ENCODE results near the gene BLM.

DNA sequence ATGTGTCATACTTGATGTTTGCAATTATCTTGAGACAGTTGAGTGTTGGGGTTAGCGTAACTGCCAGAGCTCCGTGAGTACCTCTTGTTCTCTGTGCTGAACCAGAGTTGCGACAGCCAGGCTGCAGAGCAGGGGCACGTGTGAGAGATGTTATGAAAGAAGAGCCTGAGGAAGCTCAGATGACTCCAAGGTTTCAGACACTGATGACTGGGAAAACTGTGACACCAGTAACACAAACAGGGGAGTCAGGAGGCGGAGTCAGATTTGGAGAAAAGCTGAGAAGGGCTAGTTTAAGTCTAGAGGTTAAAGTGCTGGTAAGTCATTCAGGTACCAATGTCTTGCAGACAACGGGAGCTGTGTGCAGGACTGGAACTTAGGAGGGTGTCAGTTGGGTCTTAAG is 45.0 kb downstream of the BLM start:
- TF ChIP-seq, protein P1, sequence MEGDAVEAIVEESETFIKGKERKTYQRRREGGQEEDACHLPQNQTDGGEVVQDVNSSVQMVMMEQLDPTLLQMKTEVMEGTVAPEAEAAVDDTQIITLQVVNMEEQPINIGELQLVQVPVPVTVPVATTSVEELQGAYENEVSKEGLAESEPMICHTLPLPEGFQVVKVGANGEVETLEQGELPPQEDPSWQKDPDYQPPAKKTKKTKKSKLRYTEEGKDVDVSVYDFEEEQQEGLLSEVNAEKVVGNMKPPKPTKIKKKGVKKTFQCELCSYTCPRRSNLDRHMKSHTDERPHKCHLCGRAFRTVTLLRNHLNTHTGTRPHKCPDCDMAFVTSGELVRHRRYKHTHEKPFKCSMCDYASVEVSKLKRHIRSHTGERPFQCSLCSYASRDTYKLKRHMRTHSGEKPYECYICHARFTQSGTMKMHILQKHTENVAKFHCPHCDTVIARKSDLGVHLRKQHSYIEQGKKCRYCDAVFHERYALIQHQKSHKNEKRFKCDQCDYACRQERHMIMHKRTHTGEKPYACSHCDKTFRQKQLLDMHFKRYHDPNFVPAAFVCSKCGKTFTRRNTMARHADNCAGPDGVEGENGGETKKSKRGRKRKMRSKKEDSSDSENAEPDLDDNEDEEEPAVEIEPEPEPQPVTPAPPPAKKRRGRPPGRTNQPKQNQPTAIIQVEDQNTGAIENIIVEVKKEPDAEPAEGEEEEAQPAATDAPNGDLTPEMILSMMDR (conservative IDR thresholded peaks at IDR 0.05; ENCODE audit: low read length): no peak
- no peak for TF ChIP-seq EZH2phosphoT487 (IDR thresholded peaks at IDR 0.05; ENCODE audit: borderline replicate concordance)
